Measurements from ENCODE around the gene SSMEM1.

The SSMEM1 gene

GRCh38 chr7:130256704-130257103, 49.0 kb downstream of the SSMEM1 start:
- no peak for DNase-seq

GRCh38 chr7:130258494-130259078, 50.9 kb downstream of the SSMEM1 start:
- DNase-seq, result no peak

- no peak for DNase-seq
These were observed 54.8 kb downstream of the SSMEM1 start for GRCh38 chr7:130262448-130262847.

- no peak for DNase-seq
These were observed 55.5 kb downstream of the SSMEM1 start for GRCh38 chr7:130263130-130263529.

Measured in NCI-H748 treated with DMSO at 0.1 percent for 48 hours (cell line).